MM.1S (cell line): ENCODE measurements around the gene SIDT1.

Source experiments
- DNase-seq: peaks from one replicate; pipeline ENCODE4 v3.0.0-alpha.2; 2015
- H2AFZ ChIP-seq: fragments of 300-600 bp; sonication (generic); 2 replicates; pipeline ENCODE4 v1.6.0; 2016; ENCODE audit warnings: antibody characterized with exemption, low read length
- H3F3A ChIP-seq: fragments of 300-600 bp; sonication (generic); 2 replicates; pipeline ENCODE4 v1.6.1; 2016; ENCODE audit warnings: mild to moderate bottlenecking, antibody characterized with exemption, low read length, moderate library complexity, mixed read lengths; ENCODE audit not compliant: insufficient read depth
- H3K27ac ChIP-seq: fragments of 300-600 bp; sonication (generic); 2 replicates; pipeline ENCODE4 v1.5.1; 2016; ENCODE audit warnings: mild to moderate bottlenecking, low read length
- H3K27me3 ChIP-seq: fragments of 300-600 bp; sonication (generic); replicated peaks from 2 replicates; pipeline ENCODE4 v1.6.0; 2016; ENCODE audit warnings: low read length; ENCODE audit not compliant: insufficient read depth
- H3K36me3 ChIP-seq: fragments of 300-600 bp; sonication (generic); replicated peaks from 2 replicates; pipeline ENCODE4 v1.6.1; 2016; ENCODE audit warnings: mild to moderate bottlenecking, low read length, mixed read lengths; ENCODE audit not compliant: insufficient read depth
- H3K4me1 ChIP-seq: fragments of 300-600 bp; sonication (generic); 2 replicates; pipeline ENCODE4 v1.6.1; 2016; ENCODE audit warnings: low read length, mixed read lengths
- H3K4me2 ChIP-seq: fragments of 300-600 bp; sonication (generic); 2 replicates; pipeline ENCODE4 v1.6.0; 2016; ENCODE audit warnings: low read depth, low read length
- H3K4me3 ChIP-seq: fragments of 300-600 bp; sonication (generic); 2 replicates; pipeline ENCODE4 v1.5.1; 2016; ENCODE audit warnings: low read length, mixed read lengths
- H3K79me2 ChIP-seq: fragments of 300-600 bp; sonication (generic); 2 replicates; pipeline ENCODE4 v1.6.1; 2016; ENCODE audit warnings: mixed run types, low read length, mixed read lengths
- H3K9ac ChIP-seq: fragments of 300-600 bp; sonication (generic); 2 replicates; pipeline ENCODE4 v1.6.1; 2016; ENCODE audit warnings: low read length, mixed read lengths
- H3K9me2 ChIP-seq: fragments of 300-600 bp; sonication (generic); replicated peaks from 2 replicates; pipeline ENCODE4 v1.6.1; 2016; ENCODE audit warnings: mild to moderate bottlenecking, low read length, mixed read lengths; ENCODE audit not compliant: insufficient read depth
- H3K9me3 ChIP-seq: fragments of 300-600 bp; sonication (generic); replicated peaks from 2 replicates; pipeline ENCODE4 v1.6.1; 2016; ENCODE audit warnings: mild to moderate bottlenecking, low read length, mixed read lengths; ENCODE audit not compliant: insufficient read depth
- H4K20me1 ChIP-seq: fragments of 300-600 bp; sonication (generic); 2 replicates; pipeline ENCODE4 v1.6.1; 2016; ENCODE audit warnings: mild to moderate bottlenecking, low read length, moderate library complexity, mixed read lengths; ENCODE audit not compliant: insufficient read depth
- EZH2 ChIP-seq: fragments of 300-600 bp; sonication (generic); optimal IDR thresholded peaks from 2 replicates; pipeline ENCODE3; 2017; ENCODE audit warnings: low read depth, mild to moderate bottlenecking, antibody characterized with exemption, low read length, mixed read lengths
- EZH2phosphoT487 ChIP-seq: fragments of 300-600 bp; sonication (generic); IDR thresholded peaks from 2 replicates; pipeline ENCODE4 v1.6.1; 2018; ENCODE audit warnings: antibody characterized with exemption, low read length
- TF ChIP-seq, protein P1 (sequence below): fragments of 300-600 bp; sonication (generic); IDR thresholded peaks from 2 replicates; pipeline ENCODE4 v1.5.1; 2016; ENCODE audit warnings: antibody characterized with exemption, low read length, mixed read lengths

The SIDT1 gene

DNA sequence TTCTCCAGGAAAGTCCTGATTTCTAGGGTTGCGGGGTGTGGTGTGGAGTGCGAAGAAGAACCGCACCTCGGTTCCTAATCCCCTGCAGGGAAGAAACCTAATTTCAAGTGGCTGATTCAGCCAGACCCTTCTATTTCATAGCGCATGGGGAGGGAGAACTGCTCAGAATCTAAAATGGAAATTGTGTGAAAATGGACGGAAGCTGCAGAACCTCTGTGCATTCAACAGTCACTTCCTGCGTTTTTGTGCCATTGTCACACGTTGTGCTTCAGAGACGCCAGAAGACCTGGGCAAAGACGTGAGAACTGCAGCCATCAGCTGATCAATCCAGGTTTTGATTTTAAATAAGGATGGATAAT lies 1.2 kb downstream of the SIDT1 start:
- Histone ChIP-seq H3F3A (peaks cover 18% of the 10 kb centered on the region), H3K4me1 (peaks cover 20% of the 10 kb centered on the region; the same call in 1 of the 2 replicates), H3K4me3 (peak overlapping the region; percentile 81), H4K20me1 (no peaks in the 10 kb centered on the region), H3K9me2 (no peaks in the 10 kb centered on the region), H3K79me2 (peaks cover 49% of the 10 kb centered on the region), H3K27ac (peak overlapping the region; percentile 81; the same call in 1 of the 2 replicates), H2AFZ (peak overlapping the region; percentile 67), H3K9me3 (no peaks in the 10 kb centered on the region), H3K27me3 (no peaks in the 10 kb centered on the region), H3K36me3 (no peaks in the 10 kb centered on the region), H3K4me2 (peak overlapping the region; percentile 81), H3K9ac (peak overlapping the region; percentile 74)
- TF ChIP-seq EZH2 (no peak), EZH2phosphoT487 (no peak)
- TF ChIP-seq, protein P1, sequence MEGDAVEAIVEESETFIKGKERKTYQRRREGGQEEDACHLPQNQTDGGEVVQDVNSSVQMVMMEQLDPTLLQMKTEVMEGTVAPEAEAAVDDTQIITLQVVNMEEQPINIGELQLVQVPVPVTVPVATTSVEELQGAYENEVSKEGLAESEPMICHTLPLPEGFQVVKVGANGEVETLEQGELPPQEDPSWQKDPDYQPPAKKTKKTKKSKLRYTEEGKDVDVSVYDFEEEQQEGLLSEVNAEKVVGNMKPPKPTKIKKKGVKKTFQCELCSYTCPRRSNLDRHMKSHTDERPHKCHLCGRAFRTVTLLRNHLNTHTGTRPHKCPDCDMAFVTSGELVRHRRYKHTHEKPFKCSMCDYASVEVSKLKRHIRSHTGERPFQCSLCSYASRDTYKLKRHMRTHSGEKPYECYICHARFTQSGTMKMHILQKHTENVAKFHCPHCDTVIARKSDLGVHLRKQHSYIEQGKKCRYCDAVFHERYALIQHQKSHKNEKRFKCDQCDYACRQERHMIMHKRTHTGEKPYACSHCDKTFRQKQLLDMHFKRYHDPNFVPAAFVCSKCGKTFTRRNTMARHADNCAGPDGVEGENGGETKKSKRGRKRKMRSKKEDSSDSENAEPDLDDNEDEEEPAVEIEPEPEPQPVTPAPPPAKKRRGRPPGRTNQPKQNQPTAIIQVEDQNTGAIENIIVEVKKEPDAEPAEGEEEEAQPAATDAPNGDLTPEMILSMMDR = no peak
- peak; percentile 48 for DNase-seq

DNA sequence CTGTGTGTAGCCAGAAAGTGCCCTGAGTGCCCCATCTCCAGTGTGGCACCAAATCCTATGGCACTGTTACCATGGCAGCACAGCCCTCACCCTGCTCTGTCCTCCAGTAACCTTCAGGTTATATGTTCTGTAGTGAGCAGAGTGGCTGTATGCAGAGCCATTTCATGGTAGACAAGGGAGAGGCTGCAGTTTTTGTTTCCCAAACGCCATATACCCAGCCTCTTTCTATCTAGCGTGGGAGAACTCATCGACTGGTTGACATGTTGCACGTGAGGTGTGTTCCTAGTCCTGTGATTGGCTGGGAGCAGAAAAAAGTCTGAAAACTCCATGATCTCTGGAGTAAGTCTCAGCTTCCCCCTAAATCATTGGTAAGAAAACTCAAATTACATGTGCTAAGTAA lies 2.0 kb downstream of the SIDT1 start:
- H3K4me3 ChIP-seq = peak overlapping the region; percentile 81; the same call in 1 of the 2 replicates
- no peak overlapping the region for H3K27ac ChIP-seq
- H2AFZ ChIP-seq = no peak overlapping the region
- H3F3A ChIP-seq = peaks cover 18% of the 10 kb centered on the region
- H3K9me2 ChIP-seq = no peaks in the 10 kb centered on the region
- peaks cover 20% of the 10 kb centered on the region; the same call in 1 of the 2 replicates for H3K4me1 ChIP-seq
- TF ChIP-seq, protein P1 = no peak
- TF ChIP-seq EZH2phosphoT487 (no peak), EZH2 (no peak)
- H3K27me3 ChIP-seq = no peaks in the 10 kb centered on the region
- peak overlapping the region; percentile 81 for H3K4me2 ChIP-seq
- no peak for DNase-seq
- H3K9ac ChIP-seq = no peak overlapping the region
- H4K20me1 ChIP-seq = no peaks in the 10 kb centered on the region
- H3K9me3 ChIP-seq = no peaks in the 10 kb centered on the region
- peaks cover 49% of the 10 kb centered on the region for H3K79me2 ChIP-seq
- no peaks in the 10 kb centered on the region for H3K36me3 ChIP-seq

DNA sequence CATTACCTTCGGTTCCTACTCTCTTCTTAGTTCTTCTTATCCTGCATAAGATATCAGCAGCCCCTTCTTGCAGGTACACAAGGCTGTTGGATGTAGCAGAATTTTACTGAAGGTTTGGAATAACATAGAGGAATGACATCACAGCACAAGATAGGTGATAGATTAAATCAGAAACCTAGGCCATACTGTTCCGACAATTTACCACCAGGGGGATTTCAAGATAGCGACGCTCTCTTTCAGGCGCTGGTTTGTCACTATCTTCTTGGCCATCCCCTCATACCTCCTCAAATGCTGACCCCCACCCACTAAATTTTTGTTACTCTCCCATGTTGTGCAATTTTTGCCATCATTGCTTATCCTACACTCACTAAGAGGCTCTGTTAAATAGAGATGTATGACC lies 3.5 kb downstream of the SIDT1 start:
- H3K4me1 ChIP-seq = peaks cover 19% of the 10 kb centered on the region; the same call in 1 of the 2 replicates
- DNase-seq = no peak
- TF ChIP-seq EZH2 (no peak), EZH2phosphoT487 (no peak)
- TF ChIP-seq, protein P1 = peak; percentile 27

More for the DNA sequence above, 3.5 kb downstream of the SIDT1 start:
- Histone ChIP-seq H3F3A (peaks cover 18% of the 10 kb centered on the region), H3K9ac (no peak overlapping the region), H3K36me3 (no peaks in the 10 kb centered on the region), H3K79me2 (peaks cover 49% of the 10 kb centered on the region), H2AFZ (no peak overlapping the region), H4K20me1 (no peaks in the 10 kb centered on the region), H3K4me2 (no peak overlapping the region), H3K9me2 (no peaks in the 10 kb centered on the region), H3K27ac (no peak overlapping the region), H3K4me3 (no peak overlapping the region), H3K27me3 (no peaks in the 10 kb centered on the region), H3K9me3 (no peaks in the 10 kb centered on the region)
